GM23338 (cell line): ENCODE data around the gene CNTNAP2. TPM values are rescaled to one million over a fixed set of nuclear protein-coding genes. Genes with fewer than 3 reads are reported as not detected.

ENCODE experiments used
- ATAC-seq: fragments of 200-7000 bp; cut with Tn5 transposase; 3 replicates; pipeline ENCODE4 v1.9.1; 2020
- DNase-seq: peaks from one replicate; pipeline ENCODE4 v3.0.0-alpha.2; 2015; ENCODE audit warnings: low spot score
- H2AFZ ChIP-seq: fragments of 200-600 bp; sonication (generic); 2 replicates; pipeline ENCODE4 v1.8.0; 2016; ENCODE audit warnings: antibody characterized with exemption, mild to moderate bottlenecking, moderate library complexity
- H3F3A ChIP-seq: fragments of 200-600 bp; sonication (generic); replicated peaks from 2 replicates; pipeline ENCODE4 v1.8.0; 2017; ENCODE audit warnings: antibody characterized with exemption, mixed run types, low read depth
- H3K27ac ChIP-seq: fragments of 200-600 bp; sonication (generic); 2 replicates; pipeline ENCODE4 v1.6.1; 2016; ENCODE audit warnings: low read depth
- H3K27me3 ChIP-seq: fragments of 200-600 bp; sonication (generic); 2 replicates; pipeline ENCODE4 v1.8.0; 2016; ENCODE audit warnings: mild to moderate bottlenecking, mixed run types, moderate library complexity; ENCODE audit not compliant: insufficient read depth
- H3K36me3 ChIP-seq: fragments of 200-600 bp; sonication (generic); 2 replicates; pipeline ENCODE4 v1.8.0; 2016; ENCODE audit warnings: mild to moderate bottlenecking; ENCODE audit not compliant: insufficient read depth
- H3K4me1 ChIP-seq: fragments of 200-600 bp; sonication (generic); 2 replicates; pipeline ENCODE4 v1.8.0; 2016; ENCODE audit warnings: mild to moderate bottlenecking, moderate library complexity; ENCODE audit not compliant: insufficient read depth
- H3K4me2 ChIP-seq: fragments of 200-600 bp; sonication (generic); 2 replicates; pipeline ENCODE4 v1.7.1; 2017; ENCODE audit warnings: mixed run types
- H3K4me3 ChIP-seq: fragments of 200-600 bp; sonication (generic); 2 replicates; pipeline ENCODE4 v1.6.1; 2016; ENCODE audit warnings: mixed run types
- H3K79me2 ChIP-seq: fragments of 200-600 bp; sonication (generic); replicated peaks from 2 replicates; pipeline ENCODE4 v1.8.0; 2017; ENCODE audit warnings: mild to moderate bottlenecking; ENCODE audit not compliant: insufficient read depth
- H3K9me2 ChIP-seq: fragments of 200-600 bp; sonication (generic); 2 replicates; pipeline ENCODE4 v1.8.0; 2017; ENCODE audit not compliant: insufficient read depth
- H4K20me1 ChIP-seq: fragments of 200-600 bp; sonication (generic); replicated peaks from 2 replicates; pipeline ENCODE4 v1.8.0; 2017; ENCODE audit warnings: mild to moderate bottlenecking; ENCODE audit not compliant: insufficient read depth
- H3K27ac Mint-ChIP-seq: 2 replicates; pipeline ENCODE4 v1.8.0; 2020; ENCODE audit warnings: inconsistent platforms, mild to moderate bottlenecking, moderate library complexity, mixed read lengths
- H3K27me3 Mint-ChIP-seq: 3 replicates; pipeline ENCODE4 v1.8.0; 2022; ENCODE audit warnings: low read depth, mild to moderate bottlenecking, moderate library complexity, mixed read lengths, inconsistent platforms; ENCODE audit not compliant: insufficient read depth, poor library complexity
- H3K36me3 Mint-ChIP-seq: 3 replicates; pipeline ENCODE4 v1.8.0; 2021; ENCODE audit warnings: low read depth, mild to moderate bottlenecking, inconsistent platforms, moderate library complexity, mixed read lengths
- H3K4me1 Mint-ChIP-seq: 3 replicates; pipeline ENCODE4 v1.8.0; 2020; ENCODE audit warnings: mild to moderate bottlenecking, inconsistent platforms, mixed read lengths
- H3K4me3 Mint-ChIP-seq: 3 replicates; pipeline ENCODE4 v1.8.0; 2021; ENCODE audit warnings: moderate library complexity, mild to moderate bottlenecking, inconsistent platforms, mixed read lengths
- H3K9me3 Mint-ChIP-seq: 3 replicates; pipeline ENCODE4 v1.8.0; 2020; ENCODE audit warnings: moderate library complexity, mild to moderate bottlenecking, inconsistent platforms, mixed read lengths
- CREB1 ChIP-seq: fragments of 250-450 bp; sonication (Bioruptor Pico); IDR thresholded peaks from 2 replicates; pipeline ENCODE4 v1.5.0; 2020; ENCODE audit warnings: low read depth, mild to moderate bottlenecking, moderate library complexity
- EZH2phosphoT487 ChIP-seq: fragments of 200-600 bp; sonication (generic); IDR thresholded peaks from one replicate; pipeline ENCODE4 v1.8.1; 2018; ENCODE audit warnings: antibody characterized with exemption; ENCODE audit not compliant: unreplicated experiment
- JUNB ChIP-seq: IDR thresholded peaks from one replicate; pipeline ENCODE4 v1.6.1; 2016; ENCODE audit warnings: antibody characterized with exemption; ENCODE audit not compliant: unreplicated experiment
- NANOG ChIP-seq: IDR thresholded peaks from 2 replicates; pipeline ENCODE4 v1.6.1; 2016; ENCODE audit warnings: antibody characterized with exemption, borderline replicate concordance
- POLR2AphosphoS5 ChIP-seq: IDR thresholded peaks from 2 replicates; pipeline ENCODE4 v1.6.1; 2016; ENCODE audit warnings: antibody characterized with exemption, low read depth
- STAT1 ChIP-seq: IDR thresholded peaks from one replicate; pipeline ENCODE4 v1.6.1; 2016; ENCODE audit warnings: antibody characterized with exemption; ENCODE audit not compliant: unreplicated experiment
- ZNF114 ChIP-seq: fragments of 250-450 bp; sonication (Bioruptor Pico); IDR thresholded peaks from 2 replicates; pipeline ENCODE4 v1.5.0; 2020; ENCODE audit warnings: mild to moderate bottlenecking, moderate library complexity
- ZNF331 ChIP-seq: fragments of 250-450 bp; sonication (Bioruptor Pico); IDR thresholded peaks from 2 replicates; pipeline ENCODE4 v1.5.0; 2020; ENCODE audit warnings: low read depth, mild to moderate bottlenecking, moderate library complexity
- polyA plus RNA-seq: library from polyadenylated mRNA; unstranded; fragments of >200 nt; fragmentation: Nextera tagmentation; extraction: Ambion mirVana; gene quantifications from 2 replicates; pipeline ENCODE4 v1.2.1, GENCODE V29; 2016
- total RNA-seq: library from RNA; depleted of rRNA; stranded (reverse); fragments of >200 nt; shearing (Covaris generic); gene quantifications from 2 replicates; pipeline ENCODE4 v1.2.3, GENCODE V29; 2014
- TF ChIP-seq, protein P1 (sequence below): IDR thresholded peaks from one replicate; pipeline ENCODE4 v1.6.1; 2018; ENCODE audit warnings: antibody characterized with exemption; ENCODE audit not compliant: unreplicated experiment
- TF ChIP-seq, protein P2 (sequence below): IDR thresholded peaks from 2 replicates; pipeline ENCODE4 v1.6.1; 2016; ENCODE audit warnings: antibody characterized with exemption
- TF ChIP-seq, protein P3 (sequence below), 2 experiments: fragments of 200-600 bp in 1 of 2; sonication (generic) in 1 of 2; conservative IDR thresholded peaks; 2 replicates each; pipeline versions ENCODE4 v1.5.1 to v1.6.1; 2016 to 2017; ENCODE audit warnings: antibody characterized with exemption in 2 of 2, low read depth in 2 of 2, mild to moderate bottlenecking in 2 of 2, moderate library complexity in 1 of 2

The CNTNAP2 gene
- total and polyA plus RNA-seq, 2 experiments from 2014 or later: 38.2 to 61.3 TPM

DNA sequence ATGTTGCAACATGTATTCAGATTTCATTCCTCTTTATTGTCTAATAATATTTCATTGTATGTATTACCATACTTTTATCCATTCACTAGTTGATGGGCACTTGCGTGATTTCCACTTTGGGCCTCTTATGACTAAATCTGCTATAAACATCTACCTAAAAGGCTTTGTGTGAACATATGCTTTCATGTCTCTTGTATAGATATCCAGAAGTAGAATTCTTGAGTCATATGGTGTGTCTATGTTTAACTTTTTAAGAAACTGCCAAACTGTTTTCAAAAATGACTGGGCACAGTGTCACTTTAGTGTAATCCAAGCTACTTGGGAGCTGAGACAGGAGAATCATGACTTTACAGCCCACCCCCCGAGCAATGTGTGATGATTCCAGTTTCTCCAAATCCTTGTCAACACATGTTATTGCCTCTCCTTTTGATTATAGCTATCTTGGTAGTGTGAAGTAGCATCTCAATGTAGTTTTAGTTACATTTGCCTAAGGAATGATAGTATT is 1855.1 kb downstream of the CNTNAP2 start:
- Histone ChIP-seq H3K4me1 (no peaks in the 10 kb centered on the region), H3K4me3 (no peak overlapping the region), H3K27ac (no peak overlapping the region), H4K20me1 (no peaks in the 10 kb centered on the region), H3K36me3 (no peaks in the 10 kb centered on the region), H3K4me2 (no peak overlapping the region), H3F3A (no peaks in the 10 kb centered on the region), H3K27me3 (no peaks in the 10 kb centered on the region), H3K9me2 (no peaks in the 10 kb centered on the region; the same call in 1 of the 2 replicates), H2AFZ (no peak overlapping the region), H3K79me2 (no peaks in the 10 kb centered on the region)
- Mint-ChIP-seq H3K9me3 (peaks cover 6% of the 10 kb centered on the region; the same call in 1 of the 3 replicates), H3K27me3 (no peaks in the 10 kb centered on the region), H3K4me1 (no peaks in the 10 kb centered on the region), H3K27ac (no peak overlapping the region), H3K4me3 (no peak overlapping the region), H3K36me3 (no peaks in the 10 kb centered on the region)
- ATAC-seq: no peak
- no peak for DNase-seq
- TF ChIP-seq ZNF331 (CRISPR knock-in tag) (no peak), EZH2phosphoT487 (no peak), POLR2AphosphoS5 (no peak), JUNB (no peak), NANOG (no peak), STAT1 (no peak), ZNF114 (CRISPR knock-in tag) (no peak), CREB1 (CRISPR knock-in tag) (no peak)
- TF ChIP-seq, protein P1, sequence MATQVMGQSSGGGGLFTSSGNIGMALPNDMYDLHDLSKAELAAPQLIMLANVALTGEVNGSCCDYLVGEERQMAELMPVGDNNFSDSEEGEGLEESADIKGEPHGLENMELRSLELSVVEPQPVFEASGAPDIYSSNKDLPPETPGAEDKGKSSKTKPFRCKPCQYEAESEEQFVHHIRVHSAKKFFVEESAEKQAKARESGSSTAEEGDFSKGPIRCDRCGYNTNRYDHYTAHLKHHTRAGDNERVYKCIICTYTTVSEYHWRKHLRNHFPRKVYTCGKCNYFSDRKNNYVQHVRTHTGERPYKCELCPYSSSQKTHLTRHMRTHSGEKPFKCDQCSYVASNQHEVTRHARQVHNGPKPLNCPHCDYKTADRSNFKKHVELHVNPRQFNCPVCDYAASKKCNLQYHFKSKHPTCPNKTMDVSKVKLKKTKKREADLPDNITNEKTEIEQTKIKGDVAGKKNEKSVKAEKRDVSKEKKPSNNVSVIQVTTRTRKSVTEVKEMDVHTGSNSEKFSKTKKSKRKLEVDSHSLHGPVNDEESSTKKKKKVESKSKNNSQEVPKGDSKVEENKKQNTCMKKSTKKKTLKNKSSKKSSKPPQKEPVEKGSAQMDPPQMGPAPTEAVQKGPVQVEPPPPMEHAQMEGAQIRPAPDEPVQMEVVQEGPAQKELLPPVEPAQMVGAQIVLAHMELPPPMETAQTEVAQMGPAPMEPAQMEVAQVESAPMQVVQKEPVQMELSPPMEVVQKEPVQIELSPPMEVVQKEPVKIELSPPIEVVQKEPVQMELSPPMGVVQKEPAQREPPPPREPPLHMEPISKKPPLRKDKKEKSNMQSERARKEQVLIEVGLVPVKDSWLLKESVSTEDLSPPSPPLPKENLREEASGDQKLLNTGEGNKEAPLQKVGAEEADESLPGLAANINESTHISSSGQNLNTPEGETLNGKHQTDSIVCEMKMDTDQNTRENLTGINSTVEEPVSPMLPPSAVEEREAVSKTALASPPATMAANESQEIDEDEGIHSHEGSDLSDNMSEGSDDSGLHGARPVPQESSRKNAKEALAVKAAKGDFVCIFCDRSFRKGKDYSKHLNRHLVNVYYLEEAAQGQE: no peak
- TF ChIP-seq, protein P2, sequence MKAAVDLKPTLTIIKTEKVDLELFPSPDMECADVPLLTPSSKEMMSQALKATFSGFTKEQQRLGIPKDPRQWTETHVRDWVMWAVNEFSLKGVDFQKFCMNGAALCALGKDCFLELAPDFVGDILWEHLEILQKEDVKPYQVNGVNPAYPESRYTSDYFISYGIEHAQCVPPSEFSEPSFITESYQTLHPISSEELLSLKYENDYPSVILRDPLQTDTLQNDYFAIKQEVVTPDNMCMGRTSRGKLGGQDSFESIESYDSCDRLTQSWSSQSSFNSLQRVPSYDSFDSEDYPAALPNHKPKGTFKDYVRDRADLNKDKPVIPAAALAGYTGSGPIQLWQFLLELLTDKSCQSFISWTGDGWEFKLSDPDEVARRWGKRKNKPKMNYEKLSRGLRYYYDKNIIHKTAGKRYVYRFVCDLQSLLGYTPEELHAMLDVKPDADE: no peak
- TF ChIP-seq, protein P3, sequence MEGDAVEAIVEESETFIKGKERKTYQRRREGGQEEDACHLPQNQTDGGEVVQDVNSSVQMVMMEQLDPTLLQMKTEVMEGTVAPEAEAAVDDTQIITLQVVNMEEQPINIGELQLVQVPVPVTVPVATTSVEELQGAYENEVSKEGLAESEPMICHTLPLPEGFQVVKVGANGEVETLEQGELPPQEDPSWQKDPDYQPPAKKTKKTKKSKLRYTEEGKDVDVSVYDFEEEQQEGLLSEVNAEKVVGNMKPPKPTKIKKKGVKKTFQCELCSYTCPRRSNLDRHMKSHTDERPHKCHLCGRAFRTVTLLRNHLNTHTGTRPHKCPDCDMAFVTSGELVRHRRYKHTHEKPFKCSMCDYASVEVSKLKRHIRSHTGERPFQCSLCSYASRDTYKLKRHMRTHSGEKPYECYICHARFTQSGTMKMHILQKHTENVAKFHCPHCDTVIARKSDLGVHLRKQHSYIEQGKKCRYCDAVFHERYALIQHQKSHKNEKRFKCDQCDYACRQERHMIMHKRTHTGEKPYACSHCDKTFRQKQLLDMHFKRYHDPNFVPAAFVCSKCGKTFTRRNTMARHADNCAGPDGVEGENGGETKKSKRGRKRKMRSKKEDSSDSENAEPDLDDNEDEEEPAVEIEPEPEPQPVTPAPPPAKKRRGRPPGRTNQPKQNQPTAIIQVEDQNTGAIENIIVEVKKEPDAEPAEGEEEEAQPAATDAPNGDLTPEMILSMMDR (conservative IDR thresholded peaks at IDR 0.05; ENCODE audit: low read depth in 2 of 2): no peak
